MV-4-11 (cell line): ENCODE data around the gene PCP4.
"Not testable (repeated sequence)": the region's sequence is repeated elsewhere in the genome, so short reads cannot be mapped to it uniquely, and the experiment has no call there.

ENCODE experiments used
- DNase-seq: peaks from one replicate; lab custom pipeline; 2025; lab: John Stamatoyannopoulos, UW

The PCP4 gene

DNA sequence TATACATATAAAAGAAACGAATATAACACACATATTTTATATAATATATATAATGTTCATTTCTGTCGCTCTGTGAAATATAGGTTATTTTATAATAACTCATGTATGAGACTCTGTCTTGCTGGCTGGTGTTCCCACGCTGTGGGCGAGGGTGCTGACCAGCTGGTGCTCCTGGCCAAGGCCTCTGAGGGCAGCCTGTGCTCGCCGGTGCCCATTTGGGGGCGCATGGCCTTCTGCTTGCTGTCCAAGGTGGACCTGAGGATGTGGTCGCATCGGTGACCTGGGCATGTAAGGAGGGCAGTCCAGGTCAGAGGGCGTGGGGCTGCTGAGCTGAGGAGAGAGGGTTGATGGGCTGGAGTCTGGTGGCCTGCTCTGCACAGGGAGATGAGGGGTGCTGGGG, 1.1 kb upstream of the PCP4 start:
- DNase-seq, result no peak

DNA sequence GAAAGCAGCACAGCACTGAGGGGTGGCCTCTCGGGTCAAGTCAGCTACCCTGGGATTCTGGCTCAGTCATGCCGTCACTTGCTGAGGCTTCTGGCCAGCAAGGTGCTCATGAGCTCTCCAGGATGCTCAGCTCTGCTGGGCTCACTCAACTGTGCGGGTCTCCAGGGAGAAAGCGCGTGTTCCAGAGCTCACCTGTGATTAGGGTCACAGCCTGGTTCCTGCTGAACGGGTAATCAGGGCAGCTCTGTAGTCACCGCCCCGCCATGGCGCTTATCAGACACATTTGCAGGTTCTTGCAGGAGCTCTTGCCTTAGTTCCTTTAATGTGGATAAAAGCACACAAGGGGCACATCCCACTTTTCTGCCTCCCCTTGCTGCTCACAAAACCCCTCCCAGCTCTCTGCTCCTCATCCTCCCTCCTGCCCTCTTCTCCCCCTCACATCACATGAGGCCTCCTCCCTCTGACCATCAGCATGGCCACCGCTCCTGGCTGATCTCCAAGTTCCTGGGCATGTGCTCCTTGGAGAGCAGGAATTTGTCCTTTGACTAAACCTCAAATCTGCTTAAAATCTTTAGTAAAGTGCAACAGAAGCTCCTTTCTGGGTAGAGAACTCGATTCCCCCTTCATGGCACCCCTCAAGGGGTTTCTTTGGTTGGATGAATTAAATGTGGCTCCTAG, 2.0 kb downstream of the PCP4 start:
- no peak for DNase-seq

DNA sequence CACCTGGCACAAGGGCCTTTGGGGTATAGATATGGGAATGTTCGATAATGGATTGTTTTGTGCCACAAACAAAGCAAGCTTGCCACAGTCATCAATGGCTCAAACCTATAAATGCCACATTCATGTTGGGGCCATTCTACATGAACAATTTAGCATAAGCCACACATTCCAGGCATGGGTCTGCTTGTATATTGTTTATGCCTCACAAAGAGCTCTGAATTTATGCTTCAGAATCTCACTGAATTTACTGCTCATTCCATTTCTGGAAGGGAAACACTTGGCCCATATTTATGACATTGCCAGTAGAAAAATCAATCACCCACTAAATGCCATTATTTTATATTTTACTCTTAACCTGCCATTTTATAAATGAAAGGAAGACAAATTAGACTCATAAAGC, 6.4 kb downstream of the PCP4 start:
- no peak for DNase-seq

DNA sequence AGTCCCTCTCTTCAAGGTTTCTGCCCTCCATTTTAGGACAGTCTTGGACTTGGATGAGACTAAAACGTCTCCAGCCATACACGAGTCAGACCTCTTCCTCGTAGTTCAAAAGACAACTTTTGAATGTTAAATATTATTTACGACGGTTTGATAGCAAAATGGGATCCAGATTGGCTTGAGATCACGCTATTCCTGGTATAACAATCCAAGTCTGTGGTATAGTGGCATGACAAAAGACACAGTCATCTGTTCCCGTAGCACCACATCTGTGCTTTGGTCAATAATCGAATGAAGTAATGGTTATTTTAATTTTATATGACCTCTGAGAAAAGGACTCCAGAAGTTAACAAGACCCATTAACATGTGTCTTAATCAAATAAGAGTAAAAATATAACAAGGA, 7.0 kb downstream of the PCP4 start:
- DNase-seq, result no peak

DNA sequence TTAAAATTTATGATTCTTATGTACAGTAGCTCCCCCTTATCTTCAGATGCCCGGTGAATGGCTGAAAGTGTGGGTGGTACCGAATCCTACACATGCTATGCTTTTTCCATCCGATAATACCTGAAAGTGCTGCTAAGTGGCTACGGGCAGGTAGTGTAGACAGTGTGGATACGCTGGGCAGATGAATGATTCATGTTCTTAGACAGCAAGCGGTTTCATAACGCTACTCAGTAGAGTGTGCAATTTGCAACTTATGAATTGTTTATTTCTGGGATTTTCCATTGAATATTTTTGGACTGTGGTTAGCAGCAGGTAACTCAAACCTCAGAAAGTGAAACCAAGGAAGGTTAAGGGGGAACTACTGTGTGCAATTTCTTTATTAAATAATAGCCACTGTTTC, 7.5 kb downstream of the PCP4 start:
- DNase-seq, result no peak

DNA sequence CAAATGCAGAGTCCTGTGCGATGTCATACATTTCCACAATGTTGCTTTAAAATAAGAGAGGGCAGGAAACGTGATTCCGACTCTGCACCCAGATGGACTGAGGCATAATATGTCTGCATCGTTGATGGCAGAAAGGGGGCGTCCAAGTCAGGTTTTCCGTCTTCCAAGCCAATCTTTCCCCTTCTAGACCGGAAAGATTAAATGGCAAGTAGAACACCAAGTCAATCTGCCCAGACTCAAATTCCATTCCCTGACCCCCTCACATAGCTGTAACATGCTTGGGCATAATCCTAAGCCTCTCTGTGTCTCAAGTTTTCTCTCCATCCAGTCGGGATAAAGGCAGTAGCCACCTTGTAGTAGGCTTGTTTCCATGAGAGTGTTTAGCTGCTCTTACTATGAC, 14.4 kb downstream of the PCP4 start:
- DNase-seq, result no peak

DNA sequence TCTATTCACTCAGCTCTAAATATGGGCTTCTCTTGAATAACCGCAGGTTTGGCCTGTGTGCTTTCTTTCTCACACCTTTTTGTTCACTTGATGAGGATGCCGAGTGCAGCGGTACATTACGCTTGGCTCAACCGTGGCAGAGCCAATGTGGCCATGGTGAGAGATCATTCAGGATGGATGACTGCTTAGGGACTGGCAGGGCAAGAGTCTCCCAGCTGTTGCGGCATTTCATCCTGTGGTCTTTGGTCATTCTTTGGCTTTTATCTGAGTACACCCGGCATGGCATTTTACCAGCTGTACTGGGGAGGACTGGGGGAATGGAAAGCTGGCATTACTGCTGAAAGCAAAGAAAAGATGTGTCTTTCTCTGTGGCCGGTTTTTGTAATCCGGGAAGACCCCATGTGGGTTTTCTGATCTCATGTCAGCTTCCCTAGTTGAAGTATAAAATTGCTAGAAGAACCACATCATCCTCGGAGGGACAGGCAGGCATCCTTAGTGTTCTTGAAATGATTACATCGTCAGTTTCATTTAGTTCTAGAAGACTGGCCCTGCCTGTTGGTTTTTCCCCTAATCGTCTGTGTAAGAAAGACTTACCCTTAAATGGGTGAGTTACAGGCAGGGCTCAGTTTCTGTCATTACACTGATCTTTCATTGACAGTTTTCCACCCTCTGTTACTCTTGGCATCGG, 15.1 kb downstream of the PCP4 start:
- no peak for DNase-seq

DNA sequence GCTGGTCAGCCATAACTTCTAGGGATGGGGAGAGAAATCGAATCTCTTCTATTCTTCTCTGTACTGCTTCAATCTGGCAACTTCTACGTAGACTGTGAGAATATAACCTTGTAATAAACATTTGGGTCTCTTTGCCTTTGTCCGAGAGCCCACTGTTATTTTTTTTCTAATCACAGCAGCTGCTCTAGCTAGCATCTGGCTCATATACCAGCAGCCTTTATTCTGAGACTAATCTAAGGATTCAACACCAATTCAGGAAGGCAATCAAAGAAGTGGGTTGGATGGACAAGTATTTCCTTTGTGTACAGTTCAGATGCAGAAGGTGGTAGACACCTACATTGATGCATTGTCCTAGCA, 15.6 kb downstream of the PCP4 start:
- DNase-seq, result no peak

DNA sequence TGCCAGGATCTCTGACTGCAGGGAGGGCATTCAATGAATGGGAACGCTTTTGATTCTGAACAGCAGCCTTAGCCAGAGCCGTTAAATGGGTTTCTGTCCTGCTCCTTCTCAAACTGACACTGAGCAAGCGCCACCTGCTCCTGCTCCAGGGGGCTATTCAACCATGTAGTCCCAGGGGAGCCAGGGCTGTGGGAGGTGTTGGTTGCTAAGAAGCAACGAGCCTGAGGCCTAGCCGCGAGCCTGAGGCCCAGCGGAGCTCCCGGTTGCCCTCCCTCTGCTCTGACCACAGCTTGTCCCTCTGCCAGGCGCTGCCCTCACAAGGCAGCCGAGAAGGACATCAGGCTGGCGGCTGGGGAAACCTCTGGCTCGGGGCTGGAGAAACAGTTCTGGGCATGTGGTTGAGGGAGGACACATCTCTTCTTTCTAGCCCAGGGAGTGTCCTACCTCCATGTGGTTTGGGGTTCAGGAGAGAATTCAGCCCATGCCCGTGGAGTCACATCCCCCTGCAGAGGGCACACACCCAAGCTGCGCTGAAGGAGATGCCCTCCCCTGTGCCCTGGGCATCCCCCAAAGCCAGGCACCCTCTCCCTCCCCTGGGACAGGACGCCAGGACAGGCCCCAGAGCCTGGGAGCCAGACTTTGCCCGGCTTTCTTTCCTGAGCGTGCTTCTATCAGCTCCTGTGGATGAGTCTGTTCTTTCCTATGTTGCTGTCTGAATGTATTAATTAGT, 18.0 kb downstream of the PCP4 start:
- DNase-seq, result no peak

DNA sequence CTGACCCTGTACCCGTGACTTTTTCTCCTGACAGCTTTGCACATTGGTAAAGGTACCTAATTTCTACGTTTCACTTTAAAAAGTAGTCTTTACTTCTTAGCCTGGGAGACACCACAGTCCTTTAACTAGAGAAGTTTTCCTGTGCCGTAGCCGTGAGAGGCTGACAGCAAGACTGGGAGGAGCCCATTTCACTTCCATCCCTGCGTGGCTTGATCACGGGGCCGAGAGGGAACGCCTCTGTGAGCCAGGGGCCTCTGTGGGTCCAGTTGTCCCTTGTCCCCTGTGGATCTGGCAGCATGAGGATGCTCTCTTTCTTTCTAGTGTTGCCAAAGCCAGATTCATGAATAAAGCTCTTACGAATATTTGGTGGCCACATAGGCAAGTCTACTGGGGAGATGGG, 21.6 kb downstream of the PCP4 start:
- no peak for DNase-seq

DNA sequence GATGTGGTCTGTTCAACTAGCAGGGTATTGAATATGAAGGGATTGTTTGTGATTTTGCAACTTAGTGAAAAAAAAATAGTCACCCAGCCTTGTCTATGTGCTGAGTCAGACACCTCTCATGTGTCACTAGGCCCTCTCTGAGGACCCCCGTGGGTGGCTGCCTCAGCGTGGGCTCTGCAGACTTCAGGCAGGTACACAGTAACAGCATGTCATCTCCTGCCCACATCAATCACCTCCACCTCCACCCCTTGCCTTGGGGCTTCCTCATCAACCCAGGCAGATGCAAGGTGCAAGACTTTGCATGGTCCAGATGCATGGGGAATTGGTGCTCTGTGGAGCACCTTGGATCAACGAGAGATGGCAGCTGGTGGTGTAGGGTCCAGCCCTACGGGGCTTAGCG, 23.9 kb downstream of the PCP4 start:
- no peak for DNase-seq

DNA sequence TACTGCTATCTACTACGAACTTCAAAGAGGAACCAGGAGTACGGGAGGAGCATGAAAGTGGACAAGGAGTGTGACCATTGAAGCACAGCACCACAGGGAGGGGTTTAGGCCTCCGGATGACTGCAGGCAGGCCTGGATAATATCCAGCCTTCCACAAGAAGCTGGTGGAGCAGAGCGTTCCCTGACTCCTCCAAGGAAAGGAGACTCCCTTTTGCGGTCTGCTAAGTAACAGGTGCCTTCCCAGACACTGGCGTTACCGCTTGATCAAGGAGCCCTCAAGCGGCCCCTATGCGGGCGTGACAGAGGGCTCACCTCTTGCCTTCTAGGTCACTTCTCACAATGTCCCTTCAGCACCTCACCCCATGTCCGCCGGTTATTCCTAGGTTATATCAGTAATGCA, 24.6 kb downstream of the PCP4 start:
- not testable (repeated sequence) for DNase-seq

DNA sequence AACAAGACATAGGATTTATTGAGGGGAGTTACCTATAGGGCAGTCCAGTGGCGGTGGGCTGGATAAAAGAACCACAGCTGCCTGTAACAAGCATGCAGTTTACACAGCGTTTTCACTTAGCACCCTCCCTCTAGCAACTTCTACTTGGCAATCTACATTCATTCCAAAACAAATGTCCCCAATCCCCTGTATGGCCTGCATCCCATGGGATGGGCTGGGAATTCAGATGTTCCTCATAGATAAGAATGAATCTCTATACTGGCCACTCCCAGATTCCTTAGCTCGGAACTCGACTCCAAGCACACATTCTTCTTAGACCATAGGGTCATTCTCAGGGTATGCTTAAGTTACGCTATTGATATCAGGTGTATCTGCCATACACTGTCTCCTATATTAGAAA, 33.3 kb downstream of the PCP4 start:
- no peak for DNase-seq

DNA sequence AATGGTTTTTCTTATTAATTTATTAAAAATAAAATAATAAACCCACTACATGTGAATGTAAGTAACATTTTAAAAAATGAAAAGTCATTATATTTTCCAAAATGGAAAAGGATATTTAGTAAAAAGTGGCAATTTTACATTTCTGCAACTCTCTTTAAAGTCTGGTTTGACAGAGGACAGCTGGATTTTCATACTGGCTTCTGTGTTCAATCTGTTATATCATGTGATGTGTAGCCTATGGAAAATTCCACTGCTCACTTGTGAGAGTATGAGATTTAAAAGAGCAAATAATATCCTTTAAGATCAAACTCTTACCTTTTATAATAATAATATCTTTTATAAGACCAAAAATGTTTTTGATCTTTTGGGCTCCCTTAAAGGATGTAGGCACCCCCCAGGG, 33.7 kb downstream of the PCP4 start:
- DNase-seq, result no peak

DNA sequence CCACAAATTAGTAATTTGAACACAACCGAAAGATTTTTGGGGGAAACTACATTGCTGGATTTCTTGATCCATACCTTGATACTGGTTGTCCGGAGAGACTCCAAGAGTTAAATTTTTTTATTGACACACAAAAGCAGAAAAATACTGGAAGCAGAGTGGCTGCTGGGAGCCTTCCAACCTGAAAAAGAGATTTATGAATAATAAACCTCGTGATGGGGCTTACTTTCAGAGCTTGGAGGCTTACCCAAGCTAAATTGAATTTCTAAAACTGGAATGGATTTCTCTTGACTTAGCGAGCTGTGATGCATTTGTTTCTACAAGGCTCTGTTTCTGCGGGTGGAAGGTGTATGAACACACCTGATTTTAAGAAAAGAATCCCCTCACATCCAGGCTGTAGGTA, 35.7 kb downstream of the PCP4 start:
- no peak for DNase-seq

DNA sequence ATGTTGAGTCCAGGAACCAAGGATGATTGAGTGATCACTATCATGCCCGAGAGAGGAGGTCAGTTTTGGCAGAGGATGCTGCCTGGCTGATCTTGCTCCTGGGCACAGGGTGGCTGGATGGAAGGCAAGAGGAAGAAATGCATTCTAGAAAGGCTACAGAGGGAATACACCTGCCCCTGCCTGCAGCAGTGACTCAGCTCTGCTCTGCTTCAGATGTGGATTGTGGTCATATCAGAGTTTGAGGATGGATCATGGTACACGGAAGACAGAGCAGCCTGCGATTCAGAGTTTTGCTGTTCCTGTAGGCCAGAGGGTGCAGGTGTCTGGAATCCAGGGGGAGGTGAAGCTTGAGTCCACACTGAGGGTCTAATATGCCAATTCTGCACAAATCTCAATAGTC, 37.2 kb downstream of the PCP4 start:
- DNase-seq, result no peak

DNA sequence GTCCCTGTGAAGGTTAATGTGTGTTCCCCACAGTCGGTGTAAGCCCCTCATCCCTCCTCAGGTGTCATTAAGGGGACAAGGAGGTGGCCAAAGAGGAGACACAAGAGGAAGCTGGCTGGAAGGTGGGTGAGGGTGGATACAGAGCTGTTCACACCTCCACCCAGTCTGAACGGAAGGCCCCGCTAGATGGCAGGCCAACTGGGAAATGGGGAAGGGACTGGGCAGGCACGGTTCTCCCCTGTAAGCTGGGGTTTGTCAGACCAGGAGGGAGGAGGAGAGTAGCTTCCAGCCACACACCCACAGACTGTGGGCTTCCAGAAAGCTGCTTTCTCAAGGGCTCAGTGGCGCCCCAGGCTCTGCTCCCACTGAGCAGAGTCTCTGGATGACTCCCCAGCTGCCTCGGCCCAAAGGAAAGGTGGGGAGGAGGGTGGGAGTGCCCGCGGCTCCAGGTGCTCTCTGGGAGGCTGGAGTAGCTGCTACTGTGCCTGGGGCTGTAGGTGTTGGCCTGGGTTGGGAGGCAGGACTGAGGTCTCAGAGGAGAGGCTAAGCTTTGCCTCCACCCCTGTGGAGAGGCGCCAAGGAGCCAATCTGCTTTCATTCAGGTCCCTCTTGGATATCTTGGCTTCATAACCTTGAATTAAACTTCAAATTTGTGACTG, 41.2 kb downstream of the PCP4 start:
- DNase-seq, result no peak

DNA sequence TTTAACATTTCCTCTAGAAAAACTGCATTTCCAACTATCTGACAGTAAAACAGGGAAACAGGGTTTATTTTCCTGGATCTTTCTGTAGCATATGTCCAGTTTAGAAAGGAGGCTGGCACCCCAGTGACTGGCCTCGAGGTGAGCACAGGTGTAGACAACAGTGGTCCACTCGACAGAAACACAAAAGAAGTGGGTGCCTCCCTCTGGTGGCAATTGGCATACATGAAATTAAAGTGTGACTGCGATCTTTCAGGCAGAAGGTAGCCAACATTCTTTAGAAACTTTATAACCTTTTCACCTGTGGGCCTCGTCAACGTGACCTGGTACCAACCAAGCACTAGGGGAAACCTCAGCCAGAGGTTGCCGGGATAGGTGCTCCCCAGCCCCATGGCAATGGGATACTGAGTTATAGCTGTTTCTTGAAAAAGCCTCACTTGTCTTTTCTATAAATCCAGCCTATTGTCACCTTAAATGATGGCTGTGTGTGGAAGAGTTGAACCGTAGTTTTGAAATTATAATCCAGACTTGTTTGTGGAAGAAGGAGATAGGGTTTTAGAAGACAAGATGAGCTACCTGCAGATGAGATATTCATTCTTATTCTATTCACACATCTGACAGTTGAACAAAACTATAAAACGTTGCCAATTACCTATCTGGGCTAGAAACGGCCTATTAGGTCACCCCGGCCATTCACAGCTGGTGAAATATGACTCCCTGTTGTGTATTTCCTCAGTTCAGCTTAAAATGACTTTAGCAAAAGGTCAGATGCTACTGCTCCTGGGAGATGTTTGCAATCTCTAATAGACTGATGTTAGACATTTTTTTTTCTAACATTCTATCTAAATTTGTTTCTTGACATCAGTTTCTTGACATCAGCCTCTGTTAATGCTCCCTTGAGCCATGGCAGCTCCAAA, 44.3 kb downstream of the PCP4 start:
- DNase-seq, result no peak

DNA sequence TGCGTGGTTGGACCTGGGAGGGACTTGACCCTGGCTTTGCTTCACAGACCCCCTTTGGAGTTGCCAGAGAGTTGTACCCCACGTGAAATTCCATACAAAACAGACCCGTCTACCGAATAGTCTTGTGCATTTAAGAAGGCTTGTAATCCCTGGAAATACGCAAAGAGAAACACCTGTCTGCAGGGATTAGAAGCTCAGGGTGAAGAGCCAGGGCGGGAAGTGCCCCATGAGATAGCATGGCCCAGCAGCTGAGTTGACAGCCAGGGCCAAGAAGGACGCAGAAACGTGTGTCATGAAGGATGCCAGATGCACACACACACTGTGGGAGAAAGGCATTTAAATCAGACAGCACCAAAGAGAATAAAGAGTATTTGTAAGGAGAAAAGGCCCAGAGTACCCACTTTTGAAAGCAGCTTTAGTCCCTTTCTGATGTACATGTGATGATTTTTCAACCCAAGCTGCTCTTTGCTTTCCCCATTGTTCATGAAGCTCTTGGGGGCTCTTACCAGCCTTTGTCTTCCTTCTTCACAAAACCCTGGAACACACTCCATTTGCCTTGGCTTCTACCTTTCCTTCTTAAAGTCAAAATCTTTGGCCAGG, 46.6 kb downstream of the PCP4 start:
- no peak for DNase-seq

DNA sequence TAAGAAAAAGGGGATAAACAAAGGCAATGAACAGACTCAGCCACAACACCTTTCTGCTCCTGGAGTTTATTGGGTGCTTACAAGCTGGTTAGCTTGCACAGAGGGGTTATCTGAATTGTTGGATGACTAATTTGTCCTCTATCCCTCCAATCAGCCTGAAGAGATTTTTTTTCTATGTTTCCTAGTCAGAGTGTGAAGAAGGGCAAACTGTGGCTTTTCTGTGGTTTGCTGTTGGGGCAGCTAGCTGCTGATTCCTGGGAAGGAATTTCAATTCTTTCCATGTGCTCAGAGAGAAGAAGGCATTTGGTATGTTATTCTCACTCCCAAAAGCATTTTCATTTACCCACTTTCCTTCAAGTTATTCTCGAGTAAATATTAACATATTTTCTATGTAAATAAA, 48.6 kb downstream of the PCP4 start:
- no peak for DNase-seq

DNA sequence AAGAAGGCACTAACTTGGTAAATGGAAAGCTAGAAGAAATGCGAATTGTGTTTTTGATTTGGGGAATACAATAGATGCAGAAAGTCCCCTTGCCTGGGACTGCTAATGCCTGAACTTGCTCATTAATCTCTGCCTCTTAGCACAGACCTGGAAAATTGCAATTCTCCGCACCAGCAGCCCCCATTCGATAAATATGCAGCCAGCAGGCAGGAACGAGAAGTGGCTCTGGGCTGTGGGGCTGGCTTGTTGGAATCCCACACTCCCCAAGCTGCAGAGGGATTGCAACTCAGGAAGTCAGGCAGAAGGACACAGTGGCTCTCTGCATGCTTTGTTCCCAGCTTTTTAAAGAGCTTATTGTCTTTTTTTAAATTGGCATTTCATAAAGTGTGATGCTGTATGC, 51.3 kb downstream of the PCP4 start:
- DNase-seq, result no peak

DNA sequence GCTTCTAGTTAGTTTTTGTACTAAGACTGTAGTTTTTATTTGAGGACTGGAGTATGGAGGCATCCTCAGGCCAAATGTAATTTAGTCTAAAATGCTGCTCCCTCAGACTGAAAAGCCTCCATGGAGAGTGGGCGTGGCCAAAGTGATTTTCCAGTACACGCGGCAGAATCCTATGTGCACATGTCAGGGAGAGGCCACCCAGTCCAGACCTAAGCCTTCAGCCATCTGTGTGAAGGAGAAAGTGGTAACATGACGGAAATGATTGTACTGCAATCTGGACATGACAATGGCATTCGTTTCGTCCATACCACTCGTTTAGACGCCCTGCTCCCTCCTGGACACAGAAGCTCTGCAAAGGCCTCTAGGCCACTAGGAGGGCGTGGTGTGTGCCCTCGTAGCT, 56.2 kb downstream of the PCP4 start:
- no peak for DNase-seq
